GM23338 (cell line): ENCODE measurements around the gene HK1. TPM values are rescaled to one million over a fixed set of nuclear protein-coding genes. Genes with fewer than 3 reads are reported as not detected.
A peak's percentile ranks its signal among the peaks of the same experiment; 100 is the strongest.

ENCODE experiments used
- ATAC-seq: fragments of 200-7000 bp; cut with Tn5 transposase; 3 replicates; pipeline ENCODE4 v1.9.1; 2020
- DNase-seq: peaks from one replicate; pipeline ENCODE4 v3.0.0-alpha.2; 2015; ENCODE audit warnings: low spot score
- H2AFZ ChIP-seq: fragments of 200-600 bp; sonication (generic); 2 replicates; pipeline ENCODE4 v1.8.0; 2016; ENCODE audit warnings: antibody characterized with exemption, mild to moderate bottlenecking, moderate library complexity
- H3F3A ChIP-seq: fragments of 200-600 bp; sonication (generic); replicated peaks from 2 replicates; pipeline ENCODE4 v1.8.0; 2017; ENCODE audit warnings: antibody characterized with exemption, mixed run types, low read depth
- H3K27ac ChIP-seq: fragments of 200-600 bp; sonication (generic); 2 replicates; pipeline ENCODE4 v1.6.1; 2016; ENCODE audit warnings: low read depth
- H3K27me3 ChIP-seq: fragments of 200-600 bp; sonication (generic); 2 replicates; pipeline ENCODE4 v1.8.0; 2016; ENCODE audit warnings: mild to moderate bottlenecking, mixed run types, moderate library complexity; ENCODE audit not compliant: insufficient read depth
- H3K36me3 ChIP-seq: fragments of 200-600 bp; sonication (generic); 2 replicates; pipeline ENCODE4 v1.8.0; 2016; ENCODE audit warnings: mild to moderate bottlenecking; ENCODE audit not compliant: insufficient read depth
- H3K4me1 ChIP-seq: fragments of 200-600 bp; sonication (generic); 2 replicates; pipeline ENCODE4 v1.8.0; 2016; ENCODE audit warnings: mild to moderate bottlenecking, moderate library complexity; ENCODE audit not compliant: insufficient read depth
- H3K4me2 ChIP-seq: fragments of 200-600 bp; sonication (generic); 2 replicates; pipeline ENCODE4 v1.7.1; 2017; ENCODE audit warnings: mixed run types
- H3K4me3 ChIP-seq: fragments of 200-600 bp; sonication (generic); 2 replicates; pipeline ENCODE4 v1.6.1; 2016; ENCODE audit warnings: mixed run types
- H3K79me2 ChIP-seq: fragments of 200-600 bp; sonication (generic); replicated peaks from 2 replicates; pipeline ENCODE4 v1.8.0; 2017; ENCODE audit warnings: mild to moderate bottlenecking; ENCODE audit not compliant: insufficient read depth
- H3K9me2 ChIP-seq: fragments of 200-600 bp; sonication (generic); 2 replicates; pipeline ENCODE4 v1.8.0; 2017; ENCODE audit not compliant: insufficient read depth
- H4K20me1 ChIP-seq: fragments of 200-600 bp; sonication (generic); replicated peaks from 2 replicates; pipeline ENCODE4 v1.8.0; 2017; ENCODE audit warnings: mild to moderate bottlenecking; ENCODE audit not compliant: insufficient read depth
- H3K27ac Mint-ChIP-seq: 2 replicates; pipeline ENCODE4 v1.8.0; 2020; ENCODE audit warnings: inconsistent platforms, mild to moderate bottlenecking, moderate library complexity, mixed read lengths
- H3K27me3 Mint-ChIP-seq: 3 replicates; pipeline ENCODE4 v1.8.0; 2022; ENCODE audit warnings: low read depth, mild to moderate bottlenecking, moderate library complexity, mixed read lengths, inconsistent platforms; ENCODE audit not compliant: insufficient read depth, poor library complexity
- H3K36me3 Mint-ChIP-seq: 3 replicates; pipeline ENCODE4 v1.8.0; 2021; ENCODE audit warnings: low read depth, mild to moderate bottlenecking, inconsistent platforms, moderate library complexity, mixed read lengths
- H3K4me1 Mint-ChIP-seq: 3 replicates; pipeline ENCODE4 v1.8.0; 2020; ENCODE audit warnings: mild to moderate bottlenecking, inconsistent platforms, mixed read lengths
- H3K4me3 Mint-ChIP-seq: 3 replicates; pipeline ENCODE4 v1.8.0; 2021; ENCODE audit warnings: moderate library complexity, mild to moderate bottlenecking, inconsistent platforms, mixed read lengths
- H3K9me3 Mint-ChIP-seq: 3 replicates; pipeline ENCODE4 v1.8.0; 2020; ENCODE audit warnings: moderate library complexity, mild to moderate bottlenecking, inconsistent platforms, mixed read lengths
- POLR2AphosphoS5 ChIP-seq: IDR thresholded peaks from 2 replicates; pipeline ENCODE4 v1.6.1; 2016; ENCODE audit warnings: antibody characterized with exemption, low read depth
- ZNF114 ChIP-seq: fragments of 250-450 bp; sonication (Bioruptor Pico); IDR thresholded peaks from 2 replicates; pipeline ENCODE4 v1.5.0; 2020; ENCODE audit warnings: mild to moderate bottlenecking, moderate library complexity
- ZNF331 ChIP-seq: fragments of 250-450 bp; sonication (Bioruptor Pico); IDR thresholded peaks from 2 replicates; pipeline ENCODE4 v1.5.0; 2020; ENCODE audit warnings: low read depth, mild to moderate bottlenecking, moderate library complexity
- polyA plus RNA-seq: library from polyadenylated mRNA; unstranded; fragments of >200 nt; fragmentation: Nextera tagmentation; extraction: Ambion mirVana; gene quantifications from 2 replicates; pipeline ENCODE4 v1.2.1, GENCODE V29; 2016
- total RNA-seq: library from RNA; depleted of rRNA; stranded (reverse); fragments of >200 nt; shearing (Covaris generic); gene quantifications from 2 replicates; pipeline ENCODE4 v1.2.3, GENCODE V29; 2014
- TF ChIP-seq, protein P1 (sequence below): IDR thresholded peaks from one replicate; pipeline ENCODE4 v1.6.1; 2018; ENCODE audit warnings: antibody characterized with exemption; ENCODE audit not compliant: unreplicated experiment
- TF ChIP-seq, protein P2 (sequence below), 2 experiments: fragments of 200-600 bp in 1 of 2; sonication (generic) in 1 of 2; conservative IDR thresholded peaks; 2 replicates each; pipeline versions ENCODE4 v1.5.1 to v1.6.1; 2016 to 2017; ENCODE audit warnings: antibody characterized with exemption in 2 of 2, low read depth in 2 of 2, mild to moderate bottlenecking in 2 of 2, moderate library complexity in 1 of 2

HK1 gene
- total and polyA plus RNA-seq, 2 experiments from 2014 or later, result 76.6 to 229 TPM

DNA sequence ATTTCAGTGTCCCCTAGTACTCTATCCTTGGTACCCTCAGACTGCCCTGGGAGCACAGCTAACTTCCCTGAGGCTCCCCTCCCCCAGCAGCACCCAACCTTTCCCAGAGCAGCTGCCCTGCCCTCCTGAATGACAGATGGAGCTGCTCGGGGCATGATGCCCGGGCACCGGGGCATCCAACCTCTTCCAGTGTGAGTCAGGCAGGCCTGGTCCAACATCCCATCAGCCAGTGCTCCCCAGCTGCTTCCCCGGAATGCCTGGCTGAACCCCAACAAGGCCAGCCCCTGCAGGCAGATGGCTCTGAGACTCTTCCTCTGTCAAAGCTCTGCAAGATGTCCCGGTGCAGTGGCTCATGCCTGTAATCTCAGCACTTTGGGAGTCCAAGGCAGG is 161.0 kb downstream of the HK1 start:
- Histone ChIP-seq H4K20me1 (no peaks in the 10 kb centered on the region; the same call in 1 of the 2 replicates), H3K9me2 (no peaks in the 10 kb centered on the region), H3K4me1 (peaks cover 5% of the 10 kb centered on the region), H3K4me3 (no peak overlapping the region), H3K27ac (no peak overlapping the region), H3K27me3 (no peaks in the 10 kb centered on the region), H3K36me3 (no peaks in the 10 kb centered on the region), H3F3A (no peaks in the 10 kb centered on the region), H3K4me2 (no peak overlapping the region), H3K79me2 (no peaks in the 10 kb centered on the region), H2AFZ (peak overlapping the region; percentile 38; the same call in 1 of the 2 replicates)
- Mint-ChIP-seq H3K9me3 (peaks cover 9% of the 10 kb centered on the region), H3K4me3 (no peak overlapping the region), H3K36me3 (no peaks in the 10 kb centered on the region; the same call in 1 of the 3 replicates), H3K27ac (no peak overlapping the region), H3K27me3 (peaks cover 16% of the 10 kb centered on the region), H3K4me1 (peaks cover 11% of the 10 kb centered on the region)
- DNase-seq, result no peak
- TF ChIP-seq ZNF114 (no peak), POLR2AphosphoS5 (no peak)
- TF ChIP-seq, protein P1, sequence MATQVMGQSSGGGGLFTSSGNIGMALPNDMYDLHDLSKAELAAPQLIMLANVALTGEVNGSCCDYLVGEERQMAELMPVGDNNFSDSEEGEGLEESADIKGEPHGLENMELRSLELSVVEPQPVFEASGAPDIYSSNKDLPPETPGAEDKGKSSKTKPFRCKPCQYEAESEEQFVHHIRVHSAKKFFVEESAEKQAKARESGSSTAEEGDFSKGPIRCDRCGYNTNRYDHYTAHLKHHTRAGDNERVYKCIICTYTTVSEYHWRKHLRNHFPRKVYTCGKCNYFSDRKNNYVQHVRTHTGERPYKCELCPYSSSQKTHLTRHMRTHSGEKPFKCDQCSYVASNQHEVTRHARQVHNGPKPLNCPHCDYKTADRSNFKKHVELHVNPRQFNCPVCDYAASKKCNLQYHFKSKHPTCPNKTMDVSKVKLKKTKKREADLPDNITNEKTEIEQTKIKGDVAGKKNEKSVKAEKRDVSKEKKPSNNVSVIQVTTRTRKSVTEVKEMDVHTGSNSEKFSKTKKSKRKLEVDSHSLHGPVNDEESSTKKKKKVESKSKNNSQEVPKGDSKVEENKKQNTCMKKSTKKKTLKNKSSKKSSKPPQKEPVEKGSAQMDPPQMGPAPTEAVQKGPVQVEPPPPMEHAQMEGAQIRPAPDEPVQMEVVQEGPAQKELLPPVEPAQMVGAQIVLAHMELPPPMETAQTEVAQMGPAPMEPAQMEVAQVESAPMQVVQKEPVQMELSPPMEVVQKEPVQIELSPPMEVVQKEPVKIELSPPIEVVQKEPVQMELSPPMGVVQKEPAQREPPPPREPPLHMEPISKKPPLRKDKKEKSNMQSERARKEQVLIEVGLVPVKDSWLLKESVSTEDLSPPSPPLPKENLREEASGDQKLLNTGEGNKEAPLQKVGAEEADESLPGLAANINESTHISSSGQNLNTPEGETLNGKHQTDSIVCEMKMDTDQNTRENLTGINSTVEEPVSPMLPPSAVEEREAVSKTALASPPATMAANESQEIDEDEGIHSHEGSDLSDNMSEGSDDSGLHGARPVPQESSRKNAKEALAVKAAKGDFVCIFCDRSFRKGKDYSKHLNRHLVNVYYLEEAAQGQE, result no peak
- TF ChIP-seq, protein P2, sequence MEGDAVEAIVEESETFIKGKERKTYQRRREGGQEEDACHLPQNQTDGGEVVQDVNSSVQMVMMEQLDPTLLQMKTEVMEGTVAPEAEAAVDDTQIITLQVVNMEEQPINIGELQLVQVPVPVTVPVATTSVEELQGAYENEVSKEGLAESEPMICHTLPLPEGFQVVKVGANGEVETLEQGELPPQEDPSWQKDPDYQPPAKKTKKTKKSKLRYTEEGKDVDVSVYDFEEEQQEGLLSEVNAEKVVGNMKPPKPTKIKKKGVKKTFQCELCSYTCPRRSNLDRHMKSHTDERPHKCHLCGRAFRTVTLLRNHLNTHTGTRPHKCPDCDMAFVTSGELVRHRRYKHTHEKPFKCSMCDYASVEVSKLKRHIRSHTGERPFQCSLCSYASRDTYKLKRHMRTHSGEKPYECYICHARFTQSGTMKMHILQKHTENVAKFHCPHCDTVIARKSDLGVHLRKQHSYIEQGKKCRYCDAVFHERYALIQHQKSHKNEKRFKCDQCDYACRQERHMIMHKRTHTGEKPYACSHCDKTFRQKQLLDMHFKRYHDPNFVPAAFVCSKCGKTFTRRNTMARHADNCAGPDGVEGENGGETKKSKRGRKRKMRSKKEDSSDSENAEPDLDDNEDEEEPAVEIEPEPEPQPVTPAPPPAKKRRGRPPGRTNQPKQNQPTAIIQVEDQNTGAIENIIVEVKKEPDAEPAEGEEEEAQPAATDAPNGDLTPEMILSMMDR (conservative IDR thresholded peaks at IDR 0.05; ENCODE audit: low read depth in 2 of 2), result no peak
- peak; percentile 20; the same call in 2 of the 3 replicates for ATAC-seq

DNA sequence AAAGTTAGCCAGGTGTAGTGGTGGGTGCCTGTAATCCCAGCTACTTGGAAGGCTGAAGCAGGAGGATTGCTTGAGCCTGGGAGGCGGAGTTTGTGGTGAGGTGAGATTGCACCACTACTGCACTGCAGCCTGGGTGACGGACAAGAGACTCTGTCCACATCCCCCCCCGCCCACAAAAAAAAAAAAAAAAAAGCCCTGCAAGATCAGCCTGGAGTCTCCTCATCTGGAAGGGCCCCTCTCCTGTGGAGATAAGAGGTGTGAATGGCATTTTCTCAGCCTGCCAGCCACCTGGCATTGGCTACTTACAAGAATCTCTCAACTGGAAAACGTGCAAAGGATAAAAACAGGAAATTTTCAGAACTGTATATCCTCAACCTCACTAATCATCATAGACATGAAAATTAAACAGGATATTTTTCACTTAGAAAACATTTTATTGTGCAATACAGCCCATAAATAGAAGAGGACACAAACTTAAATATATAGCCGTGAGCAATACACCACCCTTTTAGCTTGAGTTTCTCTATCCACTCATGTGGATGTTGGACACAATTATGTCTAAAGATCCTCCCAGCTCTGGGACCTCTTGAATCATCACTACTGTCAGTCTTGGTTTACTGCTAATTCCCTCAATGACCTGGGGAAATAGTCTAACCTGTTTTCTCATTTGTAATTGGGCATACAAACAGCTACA is 161.7 kb downstream of the HK1 start:
- peak; percentile 29 for DNase-seq
- peaks cover 18% of the 10 kb centered on the region for H3K27me3 Mint-ChIP-seq
- H3K4me3 Mint-ChIP-seq, result no peak overlapping the region
- no peak overlapping the region for H3K27ac Mint-ChIP-seq
- Histone ChIP-seq H2AFZ (peak overlapping the region; percentile 38; the same call in 1 of the 2 replicates), H4K20me1 (no peaks in the 10 kb centered on the region; the same call in 1 of the 2 replicates), H3F3A (no peaks in the 10 kb centered on the region), H3K27me3 (no peaks in the 10 kb centered on the region), H3K4me3 (no peak overlapping the region), H3K36me3 (no peaks in the 10 kb centered on the region), H3K4me1 (peaks cover 5% of the 10 kb centered on the region), H3K9me2 (no peaks in the 10 kb centered on the region), H3K79me2 (no peaks in the 10 kb centered on the region), H3K27ac (no peak overlapping the region), H3K4me2 (no peak overlapping the region)
- TF ChIP-seq ZNF331 (CRISPR knock-in tag) (no peak), POLR2AphosphoS5 (no peak), ZNF114 (no peak)
- H3K9me3 Mint-ChIP-seq, result peaks cover 7% of the 10 kb centered on the region
- no peaks in the 10 kb centered on the region; the same call in 1 of the 3 replicates for H3K36me3 Mint-ChIP-seq
- peaks cover 11% of the 10 kb centered on the region for H3K4me1 Mint-ChIP-seq
- ATAC-seq, result peak; percentile 65
